HepG2 (cell line): Measurements from ENCODE around the gene TTLL11. TPM values are rescaled to one million over a fixed set of nuclear protein-coding genes. Genes with fewer than 3 reads are reported as not detected.

Experiments used
- ATAC-seq: fragments of 200-7000 bp; cut with Tn5 transposase; 3 replicates; pipeline ENCODE4 v1.9.1; 2020; ENCODE audit warnings: mild to moderate bottlenecking, moderate library complexity
- BruUV-seq: library from RNA; stranded (reverse); fragments of 400-500 nt; replicated peaks from 2 replicates; lab custom pipeline; 2021; lab: Mats Ljungman, UMichigan
- CTCF ChIA-PET: fragments of 300-600 bp; formaldehyde crosslinking; extraction: SDS; loops from one replicate; lab custom pipeline; 2021; ENCODE audit warnings: low total read pairs, inconsistent platforms, low intra/inter-chr PET ratio; lab: Yijun Ruan, JAX
- POLR2A ChIA-PET: fragments of 350-600 bp; sonication (Branson Sonifier 250); formaldehyde crosslinking; loops from one replicate; lab custom pipeline; 2020; ENCODE audit warnings: antibody characterized with exemption, inconsistent platforms; lab: Yijun Ruan, JAX
- DNase-seq: peaks from one replicate; pipeline ENCODE4 v3.0.0-alpha.2; 2015; ENCODE audit warnings: low spot score
- FAIRE-seq: peaks from 3 replicates; lab custom pipeline; 2011; peaks lifted over from hg19 to GRCh38; lab: Jason Lieb, UNC
- H2AFZ ChIP-seq: one replicate; pipeline ENCODE4 v1.6.1; 2011; ENCODE audit warnings: low read length, inconsistent platforms
- H3K27ac ChIP-seq: fragments of 300-600 bp; 3 replicates; pipeline ENCODE4 v1.8.0; 2011; ENCODE audit warnings: mixed run types, mild to moderate bottlenecking, mixed read lengths, low read length, inconsistent platforms; ENCODE audit not compliant: insufficient read depth; ENCODE audit errors: extremely low read length
- H3K27me3 ChIP-seq, 2 experiments: fragments of 200-600 bp in 1 of 2; 2 replicates in 1 of 2; 3 replicates in 1 of 2; pipeline versions ENCODE4 v1.6.0 to v1.8.0; 2011; ENCODE audit warnings: low read length in 2 of 2, mild to moderate bottlenecking in 2 of 2, moderate library complexity in 2 of 2, inconsistent platforms in 1 of 2; ENCODE audit not compliant: insufficient read depth in 2 of 2, control insufficient read depth in 1 of 2
- H3K36me3 ChIP-seq, 2 experiments: fragments of 200-600 bp in 1 of 2; replicated peaks in 1 of 2; 2 replicates in 1 of 2; 3 replicates in 1 of 2; pipeline versions ENCODE4 v1.5.1 to v1.8.0; 2011; ENCODE audit warnings: low read length in 2 of 2, inconsistent platforms in 1 of 2; ENCODE audit not compliant: insufficient read depth in 2 of 2, control insufficient read depth in 1 of 2
- H3K4me1 ChIP-seq: 2 replicates; pipeline ENCODE4 v1.5.1; 2012; ENCODE audit warnings: low read length, inconsistent platforms; ENCODE audit not compliant: insufficient read depth
- H3K4me2 ChIP-seq: 2 replicates; pipeline ENCODE4 v1.6.0; 2011; ENCODE audit warnings: low read depth, low read length, inconsistent platforms
- H3K4me3 ChIP-seq, 3 experiments: fragments of 200-600 bp in 1 of 3; sonication (generic), shearing (Covaris generic) in 1 of 3; replicated peaks in 1 of 3; 2 replicates each; pipeline ENCODE4 v1.5.1; 2011 to 2016; ENCODE audit warnings: low read length in 3 of 3, inconsistent platforms in 2 of 3, low read depth in 2 of 3, mild to moderate bottlenecking in 2 of 3, control low read depth in 1 of 3, mixed read lengths in 1 of 3; ENCODE audit not compliant: insufficient read depth in 1 of 3
- H3K79me2 ChIP-seq: one replicate; pipeline ENCODE4 v1.6.1; 2011; ENCODE audit warnings: low read length, inconsistent platforms; ENCODE audit not compliant: insufficient read depth
- H3K9ac ChIP-seq: 2 replicates; pipeline ENCODE4 v1.6.0; 2011; ENCODE audit warnings: mild to moderate bottlenecking, low read depth, low read length, inconsistent platforms; ENCODE audit not compliant: insufficient read depth
- H3K9me3 ChIP-seq: 2 replicates; pipeline ENCODE4 v1.5.1; 2012; ENCODE audit warnings: mild to moderate bottlenecking, low read length
- H4K20me1 ChIP-seq: 2 replicates; pipeline ENCODE4 v1.6.0; 2011; ENCODE audit warnings: inconsistent platforms, mild to moderate bottlenecking, low read length, moderate library complexity; ENCODE audit not compliant: insufficient read depth
- BCL6 ChIP-seq: IDR thresholded peaks from 2 replicates; pipeline ENCODE4 v1.6.1; 2016; ENCODE audit warnings: missing genetic modification reagents, missing compliant biosample characterization
- HNF4A ChIP-seq: sonication (generic); formaldehyde crosslinking; IDR thresholded peaks from 2 replicates; pipeline ENCODE4 v1.4.0; 2020; ENCODE audit warnings: missing genetic modification reagents
- KAT2B ChIP-seq: fragments of 150-350 bp; IDR thresholded peaks from 2 replicates; pipeline ENCODE4 v1.6.1; 2014; ENCODE audit warnings: low read depth, low read length, borderline replicate concordance
- MAFF ChIP-seq: IDR thresholded peaks from 2 replicates; pipeline ENCODE4 v1.6.1; 2011; ENCODE audit warnings: low read depth, low read length, improper control_type of control experiment
- MED8 ChIP-seq: sonication (generic); formaldehyde crosslinking; IDR thresholded peaks from 2 replicates; pipeline ENCODE4 v1.8.1; 2023; ENCODE audit warnings: mild to moderate bottlenecking, missing genetic modification reagents; ENCODE audit not compliant: insufficient replicate concordance
- NCOR1 ChIP-seq: fragments of 200-600 bp; sonication (generic); IDR thresholded peaks from 2 replicates; pipeline ENCODE4 v1.7.0; 2017; ENCODE audit warnings: antibody characterized with exemption, low read length, borderline replicate concordance
- NFYB ChIP-seq: sonication (generic); formaldehyde crosslinking; IDR thresholded peaks from 2 replicates; pipeline ENCODE4 v1.4.0; 2020; ENCODE audit warnings: missing genetic modification reagents
- NR3C1 ChIP-seq: sonication (generic); formaldehyde crosslinking; IDR thresholded peaks from 2 replicates; pipeline ENCODE4 v1.4.0; 2020; ENCODE audit warnings: missing genetic modification reagents
- RFX5 ChIP-seq: IDR thresholded peaks from 2 replicates; pipeline ENCODE4 v1.6.1; 2011; ENCODE audit warnings: low read depth, low read length, improper control_type of control experiment
- SALL1 ChIP-seq: sonication (generic); formaldehyde crosslinking; IDR thresholded peaks from 2 replicates; pipeline ENCODE4 v1.8.0; 2022; ENCODE audit warnings: mild to moderate bottlenecking, missing genetic modification reagents
- SOX6 ChIP-seq, 2 experiments: fragments of 450-650 bp in 1 of 2; sonication (generic) in 1 of 2; formaldehyde crosslinking in 1 of 2; IDR thresholded peaks; 2 replicates each; pipeline versions ENCODE4 v1.4.0 to v1.6.1; 2017 to 2020; ENCODE audit warnings: antibody characterized with exemption in 1 of 2, mild to moderate bottlenecking in 1 of 2, missing genetic modification reagents in 1 of 2
- SPEN ChIP-seq: sonication (generic); formaldehyde crosslinking; IDR thresholded peaks from 2 replicates; pipeline ENCODE4 v1.5.1; 2020; ENCODE audit warnings: low read depth, mild to moderate bottlenecking, missing genetic modification reagents
- U2AF2 ChIP-seq: fragments of 200-400 bp; formaldehyde crosslinking; IDR thresholded peaks from 2 replicates; pipeline ENCODE4 v1.6.1; 2017; ENCODE audit warnings: low read depth, mild to moderate bottlenecking, low read length
- ZFX ChIP-seq: sonication (generic); formaldehyde crosslinking; IDR thresholded peaks from 2 replicates; pipeline ENCODE4 v1.4.0; 2020; ENCODE audit warnings: mild to moderate bottlenecking, low read depth, missing genetic modification reagents, moderate library complexity
- ZNF17 ChIP-seq: sonication (generic); formaldehyde crosslinking; IDR thresholded peaks from 2 replicates; pipeline ENCODE4 v1.5.0; 2020; ENCODE audit warnings: mild to moderate bottlenecking, missing genetic modification reagents
- ZNF232 ChIP-seq: sonication (generic); formaldehyde crosslinking; IDR thresholded peaks from 2 replicates; pipeline ENCODE4 v1.4.0; 2020; ENCODE audit warnings: missing genetic modification reagents, borderline replicate concordance
- ZNF280B ChIP-seq: sonication (generic); formaldehyde crosslinking; IDR thresholded peaks from 2 replicates; pipeline ENCODE4 v1.5.0; 2020; ENCODE audit warnings: missing genetic modification reagents, mild to moderate bottlenecking, borderline replicate concordance
- ZNF331 ChIP-seq: sonication (generic); formaldehyde crosslinking; IDR thresholded peaks from 2 replicates; pipeline ENCODE4 v1.4.0; 2020; ENCODE audit warnings: missing genetic modification reagents
- ZNF550 ChIP-seq: sonication (generic); formaldehyde crosslinking; IDR thresholded peaks from 2 replicates; pipeline ENCODE4 v1.4.0; 2020; ENCODE audit warnings: mild to moderate bottlenecking, missing genetic modification reagents, borderline replicate concordance
- ZNF7 ChIP-seq: IDR thresholded peaks from 2 replicates; pipeline ENCODE4 v1.6.1; 2016; ENCODE audit warnings: missing biosample characterization, missing genetic modification reagents
- WGBS: methylation state at CpG from one replicate; pipeline ENCODE4 v1.1.6; 2017; ENCODE audit warnings: low lambda C conversion rate; 5-methylcytosine and 5-hydroxymethylcytosine counted together
- in situ Hi-C: cut with HindIII; loops from 2 replicates; pipeline ENCODE4 v1.10.0; 2017; ENCODE audit warnings: low pct_unique_long_range_greater_than_20kb; ENCODE audit not compliant: extremely low pct_ligation_motif_present
- intact Hi-C: fragments of 100-400 bp; cut with micrococcal nuclease; formaldehyde crosslinking; loops from one replicate; pipeline ENCODE4 v1.10.0; 2022; ENCODE audit not compliant: unreplicated experiment
- polyA plus RNA-seq, 8 experiments: library from polyadenylated mRNA; depleted of rRNA in 3 of 8; stranded (reverse) in 7 of 8; unstranded in 1 of 8; fragments of >200 nt; fragmentation: Illumina TruSeq in 4 of 8; extraction: Trizol in 4 of 8; gene quantifications; 2 replicates each; pipeline versions ENCODE4 v1.2.1 to v1.2.3, GENCODE V29; 2011 to 2016; ENCODE audit warnings: low read depth in 4 of 8, missing spikeins in 1 of 8, mixed read lengths in 1 of 8; ENCODE audit not compliant: insufficient read depth in 1 of 8
- total RNA-seq, 5 experiments: library from RNA; depleted of rRNA; stranded (reverse); fragments of >200 nt; fragmentation: Illumina TruSeq; extraction: Trizol; gene quantifications; 2 replicates each; pipeline ENCODE4 v1.2.3, GENCODE V29; 2016; ENCODE audit warnings: low read depth in 1 of 5
- TF ChIP-seq, protein P1 (sequence below): IDR thresholded peaks from 2 replicates; pipeline ENCODE4 v1.6.1; 2012; ENCODE audit warnings: low read depth, low read length, improper control_type of control experiment
- TF ChIP-seq, protein P2 (sequence below): sonication (generic); formaldehyde crosslinking; IDR thresholded peaks from 2 replicates; pipeline ENCODE4 v1.4.0; 2020; ENCODE audit warnings: missing genetic modification reagents, borderline replicate concordance

TTLL11 gene
- total and polyA plus RNA-seq, 2 of the 13 experiments (the other 11 are each of a cell fraction or from before 2014, with no cell fraction given), result 4.5 to 5.2 TPM

DNA sequence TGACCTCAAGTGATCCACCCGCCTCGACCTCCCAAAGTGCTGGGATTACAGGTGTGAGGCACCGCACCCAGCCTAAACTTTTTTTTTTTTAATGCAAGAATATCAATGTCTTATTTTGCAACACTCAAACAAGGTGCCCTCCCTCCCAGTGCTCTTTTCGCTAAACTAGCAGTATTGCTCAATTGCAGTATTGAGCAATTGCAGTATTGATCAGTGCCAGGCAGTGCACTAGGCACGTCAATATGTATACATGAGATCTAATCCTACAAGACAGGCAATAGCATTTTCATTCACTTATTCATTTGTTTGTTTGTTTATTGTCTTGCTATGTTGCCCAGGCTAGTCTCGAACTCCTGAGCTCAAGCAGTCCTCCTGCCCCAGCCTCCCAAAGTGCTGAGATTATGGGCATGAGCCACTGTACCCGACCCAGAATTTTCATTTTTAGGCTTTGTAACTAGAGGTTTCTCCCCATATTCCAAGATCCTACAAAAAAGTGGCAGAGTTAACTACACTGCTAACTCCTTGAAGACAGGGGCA lies 94.5 kb downstream of the TTLL11 start (continued):
- peak; percentile 82 for TF ChIP-seq ZNF331 (CRISPR knock-in tag)
- TF ChIP-seq ZNF550, result no peak
- TF ChIP-seq, protein P1, sequence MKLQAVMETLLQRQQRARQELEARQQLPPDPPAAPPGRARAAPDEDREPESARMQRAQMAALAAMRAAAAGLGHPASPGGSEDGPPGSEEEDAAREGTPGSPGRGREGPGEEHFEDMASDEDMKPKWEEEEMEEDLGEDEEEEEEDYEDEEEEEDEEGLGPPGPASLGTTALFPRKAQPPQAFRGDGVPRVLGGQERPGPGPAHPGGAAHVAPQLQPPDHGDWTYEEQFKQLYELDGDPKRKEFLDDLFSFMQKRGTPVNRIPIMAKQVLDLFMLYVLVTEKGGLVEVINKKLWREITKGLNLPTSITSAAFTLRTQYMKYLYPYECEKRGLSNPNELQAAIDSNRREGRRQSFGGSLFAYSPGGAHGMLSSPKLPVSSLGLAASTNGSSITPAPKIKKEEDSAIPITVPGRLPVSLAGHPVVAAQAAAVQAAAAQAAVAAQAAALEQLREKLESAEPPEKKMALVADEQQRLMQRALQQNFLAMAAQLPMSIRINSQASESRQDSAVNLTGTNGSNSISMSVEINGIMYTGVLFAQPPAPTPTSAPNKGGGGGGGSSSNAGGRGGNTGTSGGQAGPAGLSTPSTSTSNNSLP, result peak; percentile 52; the same call in 1 of the 2 replicates
- TF ChIP-seq SOX6 (IDR thresholded peaks at IDR 0.05), result no peak
- peak; percentile 83 for TF ChIP-seq SOX6 (CRISPR knock-in tag; IDR thresholded peaks at IDR 0.05)
- TF ChIP-seq, protein P2, sequence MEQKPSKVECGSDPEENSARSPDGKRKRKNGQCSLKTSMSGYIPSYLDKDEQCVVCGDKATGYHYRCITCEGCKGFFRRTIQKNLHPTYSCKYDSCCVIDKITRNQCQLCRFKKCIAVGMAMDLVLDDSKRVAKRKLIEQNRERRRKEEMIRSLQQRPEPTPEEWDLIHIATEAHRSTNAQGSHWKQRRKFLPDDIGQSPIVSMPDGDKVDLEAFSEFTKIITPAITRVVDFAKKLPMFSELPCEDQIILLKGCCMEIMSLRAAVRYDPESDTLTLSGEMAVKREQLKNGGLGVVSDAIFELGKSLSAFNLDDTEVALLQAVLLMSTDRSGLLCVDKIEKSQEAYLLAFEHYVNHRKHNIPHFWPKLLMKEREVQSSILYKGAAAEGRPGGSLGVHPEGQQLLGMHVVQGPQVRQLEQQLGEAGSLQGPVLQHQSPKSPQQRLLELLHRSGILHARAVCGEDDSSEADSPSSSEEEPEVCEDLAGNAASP (CRISPR knock-in tag), result 0 out of 2 replicates have a peak, but pooled peaks have one; percentile 41
- TF ChIP-seq KAT2B, result peak; percentile 87
- no peak for TF ChIP-seq RFX5
- peak; percentile 47 for TF ChIP-seq MAFF
- TF ChIP-seq HNF4A (CRISPR knock-in tag), result peak; percentile 29; the same call in 1 of the 2 replicates
- peak; percentile 62; the same call in 1 of the 2 replicates for TF ChIP-seq BCL6 (CRISPR knock-in tag)
- peak; percentile 76 for TF ChIP-seq SALL1 (CRISPR knock-in tag)

DNA sequence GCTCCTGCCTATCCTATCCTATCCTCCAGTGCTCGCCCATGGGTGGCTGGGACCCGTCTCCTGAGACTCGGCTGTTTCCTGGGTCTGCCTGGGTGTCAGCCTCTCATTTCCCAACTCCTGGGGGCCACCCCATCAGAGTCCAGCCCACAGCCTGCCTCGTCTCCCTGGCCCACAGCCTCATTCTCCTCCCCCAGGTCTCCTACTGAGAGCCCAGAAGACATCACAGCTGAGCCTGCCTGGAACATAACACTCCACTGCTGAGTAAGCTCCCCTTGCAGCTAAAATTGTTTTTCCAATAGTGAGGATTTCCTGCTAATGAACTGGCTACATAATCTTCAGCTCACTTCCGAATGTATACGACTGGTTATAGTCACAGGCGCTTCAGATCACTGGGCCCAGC lies 95.3 kb downstream of the TTLL11 start:
- Histone ChIP-seq H3K4me1 (peaks cover 33% of the 10 kb centered on the region), H3K9ac (no peak overlapping the region), H3K79me2 (no peaks in the 10 kb centered on the region), H3K9me3 (no peaks in the 10 kb centered on the region), H3K27ac (no peak overlapping the region), H2AFZ (no peak overlapping the region), H3K4me2 (no peak overlapping the region), H3K36me3 (no peaks in the 10 kb centered on the region), H3K4me3 (no peak overlapping the region), H4K20me1 (no peaks in the 10 kb centered on the region), H3K27me3 (no peaks in the 10 kb centered on the region)
- DNase-seq (no peak), ATAC-seq (no peak), FAIRE-seq (no peak)
- no TSS peak for BruUV-seq
- WGBS, result 96% methylated on average over 7 of the region's 7 CpGs
- intact Hi-C loops (no loop called here), in situ Hi-C loops (loop anchor here (10.0 to 25.0 kb wide), 2 partner anchors 260 to 353 kb away; no protein-coding TSS in a partner anchor)
- CTCF ChIA-PET, result no interaction called here
- POLR2A ChIA-PET, result no interaction called here
- TF ChIP-seq U2AF2, result no peak
- TF ChIP-seq NFYB (CRISPR knock-in tag), result no peak
- TF ChIP-seq ZNF17 (CRISPR knock-in tag), result no peak
- TF ChIP-seq ZNF280B, result no peak
- TF ChIP-seq ZNF7 (CRISPR knock-in tag), result no peak
- TF ChIP-seq SPEN (CRISPR knock-in tag), result no peak
- TF ChIP-seq NCOR1, result no peak
- no peak for TF ChIP-seq ZFX (CRISPR knock-in tag)
- TF ChIP-seq MED8, result no peak
- TF ChIP-seq ZNF232 (CRISPR knock-in tag), result no peak
- no peak for TF ChIP-seq NR3C1 (CRISPR knock-in tag)
